GM19099 (cell line): Measurements from ENCODE around the gene CFAP410.

ENCODE experiments used
- POLR2A ChIP-seq: IDR thresholded peaks from 3 replicates; pipeline ENCODE4 v1.6.1; 2011; ENCODE audit warnings: low read depth; ENCODE audit not compliant: insufficient read length; ENCODE audit errors: extremely low read depth

The CFAP410 gene

DNA sequence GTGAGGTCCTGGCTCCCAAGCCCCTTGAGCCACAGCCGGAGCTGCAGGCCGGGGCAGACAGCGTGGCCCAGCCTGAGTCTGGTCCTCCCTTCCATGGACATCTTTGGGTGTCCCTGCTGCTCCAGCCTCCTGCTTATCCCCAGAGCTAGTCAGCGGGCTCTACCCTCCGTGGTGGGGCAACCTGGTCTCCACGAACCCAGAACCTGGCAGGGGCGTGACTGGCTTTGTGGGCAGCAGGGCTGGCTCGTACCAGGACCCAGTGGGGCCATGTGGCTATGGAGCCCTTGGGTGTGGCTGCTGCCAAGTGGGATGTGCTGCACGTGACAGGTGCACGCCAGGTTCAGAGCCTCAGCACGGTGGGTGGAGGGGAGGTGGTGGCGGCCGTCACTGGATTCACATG lies 18.3 kb downstream of the CFAP410 start:
- TF ChIP-seq POLR2A = no peak

DNA sequence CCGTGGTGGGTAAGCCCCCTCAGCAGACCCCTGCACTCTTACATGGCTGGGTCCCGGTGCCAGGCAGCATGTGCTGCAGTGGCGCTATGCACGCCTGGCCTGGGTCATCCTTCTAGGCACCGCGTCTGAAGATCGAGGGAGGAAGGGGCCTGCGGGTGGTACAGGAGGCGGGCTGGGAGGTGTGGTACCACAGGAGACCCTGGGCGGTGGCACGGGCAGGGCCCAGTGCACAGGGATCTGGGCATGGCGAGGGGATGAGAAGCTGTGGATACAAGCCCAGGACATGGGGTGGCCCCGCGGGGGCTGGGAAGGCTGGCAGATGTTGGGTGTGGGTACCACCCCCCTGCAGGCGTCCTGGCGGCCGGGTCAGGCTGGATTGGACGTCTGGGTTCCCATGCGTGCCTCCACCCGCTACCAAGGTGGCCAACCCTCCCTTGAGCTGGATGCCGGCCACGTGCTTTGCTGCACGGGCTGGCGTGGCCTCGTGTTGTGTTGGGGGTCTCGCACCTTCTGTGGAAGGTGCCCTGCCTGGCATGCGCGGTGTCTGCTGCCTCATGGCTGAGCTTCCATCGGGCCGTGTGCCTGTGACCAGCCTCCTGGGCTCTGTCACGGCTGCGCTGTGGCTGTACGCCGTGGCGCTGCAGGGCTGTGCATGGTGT lies 19.7 kb downstream of the CFAP410 start:
- TF ChIP-seq POLR2A = no peak

DNA sequence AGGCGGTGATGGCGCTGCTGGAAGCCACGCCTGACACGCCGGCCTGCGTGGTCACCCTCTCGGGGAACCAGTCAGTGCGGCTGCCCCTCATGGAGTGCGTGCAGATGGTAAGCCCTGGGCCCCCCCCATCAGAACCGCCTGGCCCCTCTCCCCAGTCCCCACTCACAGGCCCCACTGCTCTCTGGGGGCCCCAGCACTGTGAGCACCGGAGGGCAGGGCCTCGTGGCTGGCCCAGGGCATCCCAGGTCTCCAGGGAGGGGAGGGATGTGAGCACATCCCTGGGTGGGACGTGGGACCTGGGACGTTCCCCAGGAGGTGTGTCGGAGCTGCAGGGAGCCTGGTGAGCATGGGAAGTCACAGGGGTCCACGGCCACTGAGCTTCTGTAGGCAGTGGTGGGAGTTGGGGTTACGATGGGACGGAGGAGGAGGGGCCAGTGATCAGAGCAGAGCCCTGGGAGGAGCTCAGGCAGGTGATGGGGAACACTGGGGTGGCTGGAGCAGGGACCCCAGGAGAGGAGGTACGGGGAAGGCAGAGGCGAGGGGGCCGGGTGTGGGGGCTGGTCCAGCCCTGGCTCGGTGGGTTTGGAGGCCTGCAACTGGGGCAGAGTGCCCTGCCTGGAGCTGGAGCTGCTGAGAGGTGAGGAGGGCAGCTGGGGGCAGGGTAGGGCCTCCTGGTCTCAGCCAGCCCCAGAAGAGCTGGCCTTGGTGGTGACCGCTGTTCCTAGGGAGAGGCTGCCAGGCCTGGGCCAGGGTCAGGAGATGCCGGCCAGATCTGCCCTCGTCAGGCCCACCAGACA lies 20.5 kb downstream of the CFAP410 start:
- no peak for TF ChIP-seq POLR2A

GRCh38 chr21:44317871-44318270 lies 21.3 kb downstream of the CFAP410 start:
- TF ChIP-seq POLR2A = no peak

GRCh38 chr21:44317241-44317782 lies 21.9 kb downstream of the CFAP410 start:
- no peak for TF ChIP-seq POLR2A

DNA sequence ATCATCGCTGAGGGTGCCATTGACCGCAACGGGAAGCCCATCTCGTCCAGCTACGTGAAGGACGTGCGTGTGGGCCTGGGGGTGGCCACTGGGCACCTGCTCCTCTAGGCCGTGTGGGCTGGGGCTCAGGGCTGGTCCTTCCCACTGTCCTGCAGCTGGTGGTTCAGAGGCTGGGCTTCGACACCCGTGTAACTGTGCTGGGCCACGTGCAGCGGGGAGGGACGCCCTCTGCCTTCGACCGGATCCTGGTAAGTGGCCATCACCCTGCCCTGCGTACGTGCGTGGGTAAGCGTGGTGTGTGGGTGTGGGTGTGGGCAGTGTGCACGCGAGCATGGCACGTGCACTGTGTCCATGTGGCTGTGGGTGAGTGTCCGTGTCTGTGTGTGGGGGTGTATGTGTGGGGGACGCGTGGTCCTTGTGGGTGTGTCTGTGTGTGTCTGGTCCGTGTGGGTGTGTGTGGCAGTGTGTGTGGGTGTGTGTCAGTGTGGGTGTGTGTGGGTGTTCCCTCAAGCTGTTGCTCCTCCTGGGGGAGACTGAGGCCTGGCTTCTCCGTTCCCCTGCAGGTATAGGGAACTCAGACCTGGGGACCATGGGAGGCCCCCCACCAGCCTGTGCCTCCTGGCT lies 22.8 kb downstream of the CFAP410 start:
- TF ChIP-seq POLR2A = no peak

GRCh38 chr21:44315691-44316203 lies 23.4 kb downstream of the CFAP410 start:
- TF ChIP-seq POLR2A = no peak

DNA sequence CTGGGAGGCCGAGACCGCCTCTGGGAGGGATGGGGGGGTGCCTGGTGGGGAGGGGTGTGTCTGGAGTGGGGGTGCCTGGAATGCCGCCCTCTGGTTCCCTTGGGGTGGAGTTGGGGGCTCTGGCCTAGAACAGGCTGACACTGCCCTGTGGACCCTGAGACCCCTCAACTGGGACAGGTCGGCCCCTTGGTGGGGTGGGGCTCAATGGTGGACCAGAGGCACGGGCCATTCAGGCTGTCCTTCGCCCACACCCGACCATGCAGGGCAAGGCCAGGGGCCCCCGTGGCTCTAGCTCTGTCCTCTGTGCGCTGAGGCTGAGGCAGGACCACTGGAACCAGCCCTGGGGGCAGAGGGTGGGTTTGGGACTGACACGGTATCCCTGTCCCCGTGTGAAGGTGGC lies 24.6 kb downstream of the CFAP410 start:
- no peak for TF ChIP-seq POLR2A

DNA sequence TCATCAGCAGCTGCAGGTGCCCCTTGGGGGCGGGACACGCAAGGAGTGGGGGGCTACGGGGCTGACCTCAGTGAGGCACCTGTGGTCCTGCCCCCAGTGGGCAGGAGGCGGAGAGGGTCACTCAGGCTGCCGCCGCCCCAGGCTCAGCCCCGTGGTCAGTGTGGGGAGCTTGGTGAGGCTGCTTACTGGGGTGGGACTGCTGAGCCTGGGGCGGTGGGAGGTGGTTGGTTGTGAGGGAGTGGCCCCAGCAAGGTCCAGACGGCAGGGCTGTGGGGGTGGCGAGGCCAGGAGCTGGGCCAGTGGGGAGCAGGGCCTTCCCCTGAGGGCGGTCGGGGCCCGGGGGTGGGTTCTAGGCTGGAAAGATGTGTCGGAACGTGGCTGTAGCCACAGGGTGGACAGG lies 25.1 kb downstream of the CFAP410 start:
- TF ChIP-seq POLR2A = no peak

DNA sequence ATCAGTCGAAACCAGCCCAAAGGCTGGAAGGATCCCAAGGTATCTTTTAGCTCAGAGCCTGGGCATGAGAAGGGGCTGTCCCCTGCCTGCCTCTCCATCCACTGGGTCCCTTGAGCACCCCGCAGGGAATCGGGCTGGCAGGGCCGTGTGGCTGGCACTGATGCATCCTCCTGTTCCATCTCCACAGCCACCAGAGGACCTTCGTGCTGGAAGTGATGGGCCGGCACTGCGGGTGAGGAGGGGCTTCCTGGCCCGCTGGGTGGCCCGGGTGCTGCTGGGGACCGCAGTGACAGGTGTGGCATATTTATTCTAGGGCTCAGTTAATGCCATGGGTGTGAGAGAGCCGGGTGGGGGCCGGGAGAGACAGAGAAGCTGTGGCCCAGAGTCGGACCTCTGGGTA lies 25.7 kb downstream of the CFAP410 start:
- TF ChIP-seq POLR2A = no peak

GRCh38 chr21:44312716-44313115 lies 26.5 kb downstream of the CFAP410 start:
- no peak for TF ChIP-seq POLR2A

GRCh38 chr21:44312089-44312488 lies 27.1 kb downstream of the CFAP410 start:
- TF ChIP-seq POLR2A = no peak

GRCh38 chr21:44310628-44311507 lies 28.3 kb downstream of the CFAP410 start:
- no peak for TF ChIP-seq POLR2A

DNA sequence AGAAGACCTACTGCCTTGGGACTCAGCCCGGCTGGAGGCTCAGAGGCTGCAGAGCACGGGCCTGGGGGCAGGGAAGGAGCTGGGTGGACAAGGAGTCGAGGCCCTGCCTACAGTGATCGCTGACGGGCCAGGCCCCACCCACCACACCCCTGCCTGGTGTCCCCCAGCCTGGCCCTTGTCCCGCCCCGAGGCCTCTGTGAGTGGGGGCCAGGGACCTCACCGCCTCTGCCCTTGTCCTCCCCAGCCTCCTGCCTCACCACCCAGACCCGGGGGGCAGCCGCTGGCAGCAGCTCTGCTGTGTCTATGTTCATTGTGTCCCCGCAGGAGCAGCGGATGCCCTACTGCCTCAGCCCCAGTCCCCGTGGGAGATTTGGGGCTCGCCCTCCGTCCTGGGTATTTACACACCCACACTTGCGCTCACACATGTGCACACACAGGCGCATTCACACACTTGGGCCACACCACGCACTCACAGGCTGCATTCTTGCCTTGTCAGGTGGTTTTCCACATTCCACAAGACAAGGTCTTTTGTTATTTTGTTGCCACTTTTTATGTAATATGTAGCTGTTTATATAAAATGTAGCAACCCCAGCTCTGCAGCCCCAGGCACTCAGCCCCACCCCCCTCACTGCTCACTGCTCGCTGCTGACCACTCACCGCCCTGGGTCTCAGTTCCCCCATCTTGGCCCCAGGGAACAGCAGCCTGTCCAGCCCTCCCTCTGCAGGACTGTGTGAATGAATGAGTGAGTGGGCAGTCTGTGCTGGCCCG lies 32.1 kb downstream of the CFAP410 start:
- no peak for TF ChIP-seq POLR2A
